HG03460 (cell line): ENCODE data around the gene DCDC2C.
"Not testable (repeated sequence)": the region's sequence is repeated elsewhere in the genome, so short reads cannot be mapped to it uniquely, and the experiment has no call there.

Experiments used
- ATAC-seq: cut with Tn5 transposase; IDR thresholded peaks from one replicate; pipeline ENCODE4 v1.9.1; 2021; ENCODE audit not compliant: unreplicated experiment

The DCDC2C gene

GRCh38 chr2:3814706-3815245 is 111.4 kb downstream of the DCDC2C start:
- ATAC-seq: no peak

GRCh38 chr2:3817144-3817543 is 113.8 kb downstream of the DCDC2C start:
- not testable (repeated sequence) for ATAC-seq

- ATAC-seq: no peak
Measured at GRCh38 chr2:3823748-3824147, 120.4 kb downstream of the DCDC2C start.

- ATAC-seq: no peak
Measured at GRCh38 chr2:3827673-3828575, 124.5 kb downstream of the DCDC2C start.

- ATAC-seq: no peak
Measured at GRCh38 chr2:3830796-3831195, 127.4 kb downstream of the DCDC2C start.

- ATAC-seq: no peak
Measured at GRCh38 chr2:3837086-3837485, 133.7 kb downstream of the DCDC2C start.

GRCh38 chr2:3838348-3838747 is 135.0 kb downstream of the DCDC2C start:
- no peak for ATAC-seq

GRCh38 chr2:3839476-3839875 is 136.1 kb downstream of the DCDC2C start:
- ATAC-seq: no peak

GRCh38 chr2:3840611-3841155 is 137.3 kb downstream of the DCDC2C start:
- ATAC-seq: no peak

- no peak for ATAC-seq
Measured at GRCh38 chr2:3847397-3848052, 144.2 kb downstream of the DCDC2C start.

- no peak for ATAC-seq
Measured at GRCh38 chr2:3848776-3849175, 145.4 kb downstream of the DCDC2C start.

- no peak for ATAC-seq
Measured at GRCh38 chr2:3849213-3849612, 145.8 kb downstream of the DCDC2C start.

GRCh38 chr2:3857576-3857975 is 154.2 kb downstream of the DCDC2C start:
- no peak for ATAC-seq

GRCh38 chr2:3864943-3865865 is 161.8 kb downstream of the DCDC2C start:
- ATAC-seq: no peak

GRCh38 chr2:3867469-3867868 is 164.1 kb downstream of the DCDC2C start:
- no peak for ATAC-seq

GRCh38 chr2:3868012-3868805 is 164.8 kb downstream of the DCDC2C start:
- ATAC-seq: no peak

GRCh38 chr2:3870222-3870621 is 166.8 kb downstream of the DCDC2C start:
- no peak for ATAC-seq

- no peak for ATAC-seq
Measured at GRCh38 chr2:3871002-3871401, 167.6 kb downstream of the DCDC2C start.

GRCh38 chr2:3872451-3872850 is 169.1 kb downstream of the DCDC2C start:
- no peak for ATAC-seq

- ATAC-seq: no peak
Measured at GRCh38 chr2:3873899-3874298, 170.5 kb downstream of the DCDC2C start.
